ENCODE measurements around the gene EID2. TPM values are rescaled to one million over a fixed set of nuclear protein-coding genes. Genes with fewer than 3 reads are reported as not detected.

Gene EID2
- polyA plus RNA-seq, 1 of the 3 experiments (the other 2 are of a cell fraction), result 14.1 TPM

DNA sequence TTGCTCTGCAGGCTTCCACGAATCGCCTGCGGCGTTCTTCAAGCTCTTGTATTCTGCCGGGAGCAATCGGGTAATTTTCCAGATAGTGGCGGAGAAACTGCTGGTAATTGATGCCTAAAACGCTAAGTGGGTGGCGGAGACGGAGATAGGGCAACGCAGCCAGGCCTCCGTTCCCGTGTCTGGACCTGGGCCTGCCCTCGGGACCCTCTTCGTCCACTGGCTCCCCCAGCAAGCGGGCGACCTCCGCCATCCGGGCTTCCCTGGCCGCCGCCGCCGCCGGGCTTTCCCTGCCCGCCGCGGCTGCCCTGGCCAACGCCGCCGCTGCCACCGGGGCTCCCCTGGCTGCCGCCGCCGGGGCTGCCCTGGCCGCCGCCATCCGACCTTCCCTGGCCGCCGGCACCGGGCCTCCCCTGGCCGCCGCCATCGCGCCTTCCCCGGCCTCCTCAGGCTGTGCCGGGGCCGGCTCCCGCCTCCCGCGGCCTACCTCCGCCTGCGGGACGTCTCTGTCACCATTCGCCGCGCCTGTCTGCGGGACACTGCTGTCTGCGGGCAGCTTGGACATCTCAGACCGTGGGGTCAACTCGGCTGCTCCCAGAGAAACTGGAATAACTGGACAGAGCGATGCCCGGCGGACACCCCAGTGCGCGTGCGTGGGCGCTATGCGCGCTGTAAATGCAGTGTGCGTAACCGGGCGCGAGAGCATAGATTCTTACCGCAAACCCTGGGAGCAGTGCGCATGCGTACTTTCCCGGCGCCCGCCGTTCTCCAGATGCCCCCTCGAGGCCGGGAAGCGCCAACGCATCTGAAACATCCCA, at the start of gene EID2 (continued):
- TF ChIP-seq RAD21 (IDR thresholded peaks at IDR 0.05; ENCODE audit: low read length) (peak; percentile 62), FOXM1 (IDR thresholded peaks at IDR 0.05; ENCODE audit: low read depth) (no peak), ELF1 (IDR thresholded peaks at IDR 0.05) (no peak), CHD2 (IDR thresholded peaks at IDR 0.05; ENCODE audit: low read length, partially characterized antibody) (no peak), MEF2A (IDR thresholded peaks at IDR 0.05; ENCODE audit: borderline replicate concordance, low read depth) (no peak), MXI1 (IDR thresholded peaks at IDR 0.05; ENCODE audit: low read depth, low read length) (peak; percentile 80), GATA2 (CRISPR knock-in tag; IDR thresholded peaks at IDR 0.05) (no peak), RXRA (IDR thresholded peaks at IDR 0.05; ENCODE audit: borderline replicate concordance, low read depth) (no peak), SIN3A (IDR thresholded peaks at IDR 0.05; ENCODE audit: borderline replicate concordance, low read depth, low read length) (0 out of 2 replicates have a peak, but pooled peaks have one; percentile 41), EP300 (IDR thresholded peaks at IDR 0.05; ENCODE audit: borderline replicate concordance in 1 of 2, low read depth in 1 of 2, low read length in 1 of 2) (no peak), FOSL2 (IDR thresholded peaks at IDR 0.05; ENCODE audit: borderline replicate concordance, low read depth) (no peak), TCF12 (IDR thresholded peaks at IDR 0.05) (no peak)
- TF ChIP-seq, protein P1, sequence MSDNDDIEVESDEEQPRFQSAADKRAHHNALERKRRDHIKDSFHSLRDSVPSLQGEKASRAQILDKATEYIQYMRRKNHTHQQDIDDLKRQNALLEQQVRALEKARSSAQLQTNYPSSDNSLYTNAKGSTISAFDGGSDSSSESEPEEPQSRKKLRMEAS (IDR thresholded peaks at IDR 0.05; ENCODE audit: low read depth), result peak; percentile 67; the same call in 1 of the 2 replicates
- TF ChIP-seq, protein P2, sequence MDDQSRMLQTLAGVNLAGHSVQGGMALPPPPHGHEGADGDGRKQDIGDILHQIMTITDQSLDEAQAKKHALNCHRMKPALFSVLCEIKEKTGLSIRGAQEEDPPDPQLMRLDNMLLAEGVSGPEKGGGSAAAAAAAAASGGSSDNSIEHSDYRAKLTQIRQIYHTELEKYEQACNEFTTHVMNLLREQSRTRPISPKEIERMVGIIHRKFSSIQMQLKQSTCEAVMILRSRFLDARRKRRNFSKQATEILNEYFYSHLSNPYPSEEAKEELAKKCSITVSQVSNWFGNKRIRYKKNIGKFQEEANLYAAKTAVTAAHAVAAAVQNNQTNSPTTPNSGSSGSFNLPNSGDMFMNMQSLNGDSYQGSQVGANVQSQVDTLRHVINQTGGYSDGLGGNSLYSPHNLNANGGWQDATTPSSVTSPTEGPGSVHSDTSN (IDR thresholded peaks at IDR 0.05), result no peak

DNA sequence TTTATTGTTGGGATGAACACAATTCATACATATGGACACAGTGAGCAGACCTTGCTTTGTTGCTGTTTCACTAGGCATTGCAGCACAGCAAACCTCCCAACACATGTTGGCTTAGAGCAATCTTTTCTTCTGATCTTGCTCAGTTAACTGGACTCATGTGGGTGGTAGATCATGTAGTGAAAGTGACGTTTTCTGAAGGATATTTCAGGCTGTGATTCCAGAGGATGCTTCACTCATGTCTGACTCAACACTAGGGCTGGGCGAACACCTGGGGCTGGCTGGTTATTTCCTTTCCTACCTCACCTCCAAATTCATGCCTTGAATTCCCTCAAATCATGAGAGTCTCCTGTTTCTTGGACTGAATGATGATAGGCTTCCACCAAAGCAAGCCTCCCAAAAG, 48.1 kb upstream of the EID2 start:
- no peaks in the 10 kb centered on the region for H4K20me1 ChIP-seq (ENCODE audit: insufficient read depth)
- DNase-seq, result no peak
- H3K9me2 ChIP-seq, result no peaks in the 10 kb centered on the region
- H3K4me2 ChIP-seq, result no peak overlapping the region
- H3K79me2 ChIP-seq (ENCODE audit: insufficient read depth), result no peaks in the 10 kb centered on the region
- 0% methylated on average over 2 of the region's 2 CpGs for WGBS (ENCODE audit: low lambda C conversion rate)
- H3K27me3 ChIP-seq (ENCODE audit: insufficient read depth), result no peaks in the 10 kb centered on the region; the same call in 1 of the 2 replicates
- no peak overlapping the region for H3K27ac ChIP-seq (ENCODE audit: low read depth in 2 of 2, low read length in 1 of 2)
- no peaks in the 10 kb centered on the region for H3F3A ChIP-seq (replicated peaks; ENCODE audit: insufficient read depth)
- H3K9ac ChIP-seq, result no peak overlapping the region
- CTCF ChIA-PET, result no interaction called here
- no peaks in the 10 kb centered on the region for H3K36me3 ChIP-seq (replicated peaks in 1 of 2; ENCODE audit: control insufficient read depth in 1 of 2, insufficient read depth in 2 of 2, low read length in 1 of 2)
- POLR2A ChIA-PET, result no interaction called here
- no peaks in the 10 kb centered on the region for H3K4me1 ChIP-seq (ENCODE audit: control insufficient read depth in 1 of 2, insufficient read depth in 2 of 2, low read depth in 1 of 2, low read length in 1 of 2)
- no peaks in the 10 kb centered on the region for H3K9me3 ChIP-seq
- no peak for TF ChIP-seq EZH2phosphoT487 (IDR thresholded peaks at IDR 0.05; ENCODE audit: borderline replicate concordance, low read depth)
- TF ChIP-seq FOXJ3 (CRISPR knock-in tag; IDR thresholded peaks at IDR 0.05), result no peak
- TF ChIP-seq, protein P3, sequence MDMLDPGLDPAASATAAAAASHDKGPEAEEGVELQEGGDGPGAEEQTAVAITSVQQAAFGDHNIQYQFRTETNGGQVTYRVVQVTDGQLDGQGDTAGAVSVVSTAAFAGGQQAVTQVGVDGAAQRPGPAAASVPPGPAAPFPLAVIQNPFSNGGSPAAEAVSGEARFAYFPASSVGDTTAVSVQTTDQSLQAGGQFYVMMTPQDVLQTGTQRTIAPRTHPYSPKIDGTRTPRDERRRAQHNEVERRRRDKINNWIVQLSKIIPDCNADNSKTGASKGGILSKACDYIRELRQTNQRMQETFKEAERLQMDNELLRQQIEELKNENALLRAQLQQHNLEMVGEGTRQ (IDR thresholded peaks at IDR 0.05; ENCODE audit: borderline replicate concordance, low read depth, low read length), result no peak
- TF ChIP-seq SIN3A (IDR thresholded peaks at IDR 0.05; ENCODE audit: borderline replicate concordance, low read depth, low read length), result no peak
- TF ChIP-seq NRF1 (IDR thresholded peaks at IDR 0.05; ENCODE audit: low read depth, low read length), result no peak
- no peak for TF ChIP-seq JUND (IDR thresholded peaks at IDR 0.05)
- TF ChIP-seq MEF2A (IDR thresholded peaks at IDR 0.05; ENCODE audit: borderline replicate concordance, low read depth), result no peak
- TF ChIP-seq CHD2 (IDR thresholded peaks at IDR 0.05; ENCODE audit: low read length, partially characterized antibody), result no peak
- TF ChIP-seq SMC3 (IDR thresholded peaks at IDR 0.05; ENCODE audit: low read depth, low read length), result no peak
- no peak overlapping the region for H2AFZ ChIP-seq (ENCODE audit: low read depth)
- no peak overlapping the region for H3K4me3 ChIP-seq (ENCODE audit: low read depth in 2 of 2, low read length in 1 of 2)
